Spleen (tissue), 7 donors: ENCODE data around the gene ECD.

Experiments used
- CTCF ChIP-seq, 11 experiments: fragments of 200-600 bp in 7 of 11; fragments of 450-650 bp in 4 of 11; sonication (generic) in 4 of 11; IDR thresholded peaks in 8 of 11; conservative IDR thresholded peaks in 3 of 11; 1 replicate in 7 of 11; 2 replicates in 4 of 11; pipeline versions ENCODE4 v1.4.0 to v1.8.0; 2016 to 2021; ENCODE audit warnings: antibody characterized with exemption in 11 of 11, inconsistent platforms in 4 of 11, mild to moderate bottlenecking in 1 of 11
- POLR2A ChIP-seq, 3 donors: fragments of 450-650 bp; IDR thresholded peaks; one replicate each; pipeline ENCODE4 v1.5.1; 2017; ENCODE audit warnings: antibody characterized with exemption in 3 of 3, mild to moderate bottlenecking in 1 of 3
- donor health status: DM: no; HTN: no; CAD: no; lungs with moderate emphysema.
- donor health status: DM: no; HTN: no; CAD: no.
- donor health status: DM: no; HTN: no; CAD: no.

- TF ChIP-seq POLR2A (IDR thresholded peaks at IDR 0.05) (peak in 1 of 3 donors; percentile 60), CTCF (IDR thresholded peaks at IDR 0.05 in 8 of 11, conservative IDR thresholded peaks at IDR 0.05 in 3 of 11) (no peak)
Observed at GRCh38 chr10:73110345-73110849, 57.4 kb downstream of the ECD start, which contains the start of gene NUDT13.
